Kidney epithelial cell (primary cell): ENCODE results near the gene VPS33B. TPM values are rescaled to one million over a fixed set of nuclear protein-coding genes. Genes with fewer than 3 reads are reported as not detected.

ENCODE experiments used
- total RNA-seq: library from RNA; depleted of rRNA; stranded (reverse); fragments of >200 nt; gene quantifications from 2 replicates; pipeline ENCODE4 v1.2.3, GENCODE V29; 2015

The VPS33B gene
- total RNA-seq, 1 donor from 2014 or later, result 15.5 TPM

Other genes with a start within 250 kb of the VPS33B start
- gene FURIN, start 154.0 kb downstream of the VPS33B start, total RNA-seq, result 103 and 124 TPM in 2 replicates
- gene FES, start 138.1 kb downstream of the VPS33B start, total RNA-seq, result 15.1 and 15.6 TPM in 2 replicates
- 31.1 and 33.3 TPM in 2 replicates for gene MAN2A2, start 119.3 kb downstream of the VPS33B start, total RNA-seq
- gene HDDC3, start 90.0 kb downstream of the VPS33B start, total RNA-seq, result 20.0 and 24.4 TPM in 2 replicates
- 50.1 and 62.7 TPM in 2 replicates for gene UNC45A, start 87.3 kb downstream of the VPS33B start, total RNA-seq
- gene RCCD1, start 67.7 kb downstream of the VPS33B start, total RNA-seq, result 8.9 and 12.5 TPM in 2 replicates
- 17.0 and 30.0 TPM in 2 replicates for gene PRC1, start 28.1 kb downstream of the VPS33B start, total RNA-seq
- gene SV2B, start 77.7 kb upstream of the VPS33B start, total RNA-seq, result 1.8 and 3.3 TPM in 2 replicates